Activated gamma-delta T cell treated with anti-CD3 and anti-CD28 coated beads, Interleukin-2, amount 50 U/mL, for 16 hours (primary cell): ENCODE results near the gene RPS6KC1.
"Not testable (repeated sequence)": the region's sequence is repeated elsewhere in the genome, so short reads cannot be mapped to it uniquely, and the experiment has no call there.

Experiments
- DNase-seq: peaks from one replicate; pipeline ENCODE4 v3.0.0-alpha.2; 2020; ENCODE audit warnings: low read depth

The RPS6KC1 gene

DNA sequence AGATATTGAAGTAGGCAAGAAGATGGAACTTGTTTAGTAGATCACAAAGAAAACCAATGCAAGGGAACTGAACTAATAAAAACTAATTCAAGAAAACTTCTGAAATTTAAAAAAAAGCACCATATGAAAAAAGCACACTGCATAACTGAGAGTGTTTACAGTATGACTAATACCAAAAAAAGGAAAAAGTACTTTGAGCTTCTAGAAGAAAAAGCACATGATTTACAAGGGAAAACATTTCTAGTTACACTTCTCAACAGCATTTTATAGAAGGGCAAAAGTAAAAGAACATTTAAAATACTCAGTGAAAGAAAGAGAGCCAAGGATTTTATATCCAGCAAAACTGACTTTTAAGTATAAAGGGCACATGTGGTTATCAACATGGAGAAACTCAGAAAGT is 233.6 kb downstream of the RPS6KC1 start:
- DNase-seq: no peak

GRCh38 chr1:213286235-213286634 is 235.2 kb downstream of the RPS6KC1 start:
- DNase-seq: no peak

DNA sequence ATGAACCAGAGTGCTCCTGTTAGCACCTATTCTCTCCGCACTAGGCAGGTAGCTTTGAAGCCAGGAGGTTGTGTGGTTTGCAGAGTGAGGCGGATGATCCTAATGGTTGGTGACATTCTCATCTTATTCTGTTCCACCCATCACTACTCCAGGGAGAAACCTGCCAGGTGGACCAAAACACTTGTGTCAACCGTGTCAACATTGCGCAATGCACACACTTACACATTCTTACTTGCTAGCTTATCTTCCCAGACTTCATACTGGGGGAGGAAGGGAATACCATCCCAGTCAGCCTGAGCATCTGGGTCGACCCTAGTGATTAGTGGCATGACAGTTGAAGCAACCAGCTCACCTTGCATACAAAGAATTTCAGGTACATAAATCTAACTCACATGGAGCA is 236.9 kb downstream of the RPS6KC1 start:
- DNase-seq: no peak

GRCh38 chr1:213291526-213291925 is 240.5 kb downstream of the RPS6KC1 start:
- DNase-seq: no peak

DNA sequence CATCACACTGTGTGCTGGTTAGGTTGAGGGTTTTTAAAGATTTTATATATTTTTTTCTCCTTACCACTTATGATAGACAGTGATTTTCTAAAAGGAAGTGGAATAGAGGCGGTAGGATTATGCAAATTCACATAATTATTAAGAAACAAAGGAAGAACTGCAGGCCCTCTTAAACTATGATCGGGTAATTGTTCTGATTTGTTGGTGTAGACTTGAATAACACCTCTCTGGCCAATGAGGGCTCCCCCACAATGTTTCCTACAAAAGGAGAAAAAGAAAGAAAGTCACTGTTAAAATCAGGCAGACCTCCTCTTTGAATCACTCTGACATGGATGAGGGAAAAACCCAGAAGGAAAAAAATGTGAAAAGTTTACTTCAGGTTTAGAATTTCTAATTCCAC is 241.6 kb downstream of the RPS6KC1 start:
- DNase-seq: no peak

DNA sequence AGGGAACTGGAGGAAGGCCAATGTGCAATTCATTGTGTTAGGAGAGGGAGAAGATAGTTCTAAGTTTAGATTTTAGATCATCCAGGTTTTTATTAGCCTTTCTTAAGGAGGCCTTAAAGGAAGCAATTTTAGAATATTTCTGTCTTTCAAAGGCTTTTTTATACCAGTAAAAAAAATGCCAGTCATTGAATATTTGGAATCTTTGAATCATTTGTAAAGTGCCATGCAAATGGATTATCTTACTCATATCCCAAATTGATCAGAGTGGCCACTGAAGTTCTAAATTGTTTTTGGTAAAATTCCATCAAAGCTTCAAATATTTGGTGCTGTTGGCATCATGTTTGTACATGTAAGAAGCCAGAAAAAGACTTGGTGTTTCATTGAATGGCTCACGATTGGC is 244.8 kb downstream of the RPS6KC1 start:
- no peak for DNase-seq

DNA sequence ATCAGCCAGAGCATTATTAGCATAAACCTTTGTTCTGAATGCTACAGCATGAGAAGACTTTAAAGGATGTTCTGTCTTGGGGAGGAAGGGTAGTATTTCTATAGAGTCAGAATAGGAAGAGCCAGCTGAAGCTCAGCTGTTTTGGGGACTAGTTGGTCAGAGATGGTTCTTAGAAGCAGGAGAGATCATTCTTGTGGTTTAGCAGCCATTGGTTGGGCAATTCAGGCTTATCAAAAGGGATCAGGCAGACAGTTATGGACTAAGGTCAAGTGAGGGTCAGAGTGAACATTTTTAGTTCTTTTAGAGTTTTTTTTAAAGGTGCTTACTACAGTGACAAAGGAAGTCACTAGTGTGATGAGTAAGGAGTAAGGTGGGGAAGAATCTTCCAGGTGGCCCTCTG is 245.5 kb downstream of the RPS6KC1 start:
- DNase-seq: no peak

DNA sequence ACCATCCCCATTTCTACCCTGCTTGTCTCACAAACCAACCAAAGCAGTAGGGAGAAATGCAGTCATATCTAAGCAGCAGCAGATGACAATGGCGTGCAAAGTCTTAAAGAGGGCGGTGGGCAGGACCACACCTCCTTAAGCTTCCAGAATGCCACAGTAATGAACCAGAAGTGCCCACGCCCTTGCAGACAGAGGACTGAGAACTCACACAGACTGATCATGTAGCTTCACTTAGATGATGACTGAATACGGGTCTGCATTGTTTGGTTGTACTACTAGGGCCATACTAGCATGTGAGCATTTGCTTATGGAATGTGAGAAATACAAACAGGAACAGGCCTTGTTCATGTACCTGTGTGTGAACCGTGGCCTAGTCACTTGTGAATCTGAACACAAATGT is 246.0 kb downstream of the RPS6KC1 start:
- no peak for DNase-seq

- no peak for DNase-seq
Observed at GRCh38 chr1:213300433-213300832, 249.4 kb downstream of the RPS6KC1 start.

DNA sequence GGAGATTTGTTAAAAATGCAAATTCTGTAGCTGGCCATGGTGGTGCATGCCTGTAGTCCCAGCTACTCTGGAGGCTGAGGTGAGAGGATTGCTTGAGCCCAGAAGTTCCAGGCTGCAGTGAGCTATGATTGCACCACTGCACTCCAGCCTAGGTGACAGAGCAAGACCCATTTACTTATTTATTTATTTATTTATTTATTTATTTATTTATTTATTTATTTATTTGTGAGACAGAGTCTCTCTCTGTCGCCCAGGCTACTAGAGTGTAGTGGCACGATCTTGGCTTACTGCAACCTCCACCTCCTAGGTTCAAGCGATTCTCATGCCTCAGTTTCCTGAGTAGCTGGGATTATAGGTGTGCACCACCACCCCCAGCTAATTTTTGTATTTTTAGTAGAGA is 250.5 kb downstream of the RPS6KC1 start:
- not testable (repeated sequence) for DNase-seq

DNA sequence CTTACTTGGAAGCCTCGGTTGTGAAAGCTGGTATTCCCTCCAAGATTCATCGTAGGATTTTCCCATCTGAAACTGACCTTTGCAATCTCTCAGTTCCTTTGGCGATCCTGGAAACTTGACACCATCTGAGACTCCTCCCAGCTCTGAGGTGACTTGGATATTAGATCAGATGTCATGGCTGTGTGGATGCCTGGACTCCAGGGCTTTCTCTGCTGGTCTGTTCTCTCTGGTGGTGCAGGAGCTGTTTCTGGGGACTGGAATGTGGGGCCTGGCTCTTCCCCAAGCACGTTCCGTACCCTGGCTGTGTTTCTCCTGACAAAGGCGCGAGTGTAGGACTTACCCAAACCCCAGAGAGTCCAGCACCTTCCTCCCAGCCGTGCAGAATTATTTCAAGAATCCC is 252.2 kb downstream of the RPS6KC1 start:
- DNase-seq: no peak

GRCh38 chr1:213315571-213315970 is 264.5 kb downstream of the RPS6KC1 start:
- no peak for DNase-seq

GRCh38 chr1:213318458-213318857 is 267.4 kb downstream of the RPS6KC1 start:
- DNase-seq: not testable (repeated sequence)

DNA sequence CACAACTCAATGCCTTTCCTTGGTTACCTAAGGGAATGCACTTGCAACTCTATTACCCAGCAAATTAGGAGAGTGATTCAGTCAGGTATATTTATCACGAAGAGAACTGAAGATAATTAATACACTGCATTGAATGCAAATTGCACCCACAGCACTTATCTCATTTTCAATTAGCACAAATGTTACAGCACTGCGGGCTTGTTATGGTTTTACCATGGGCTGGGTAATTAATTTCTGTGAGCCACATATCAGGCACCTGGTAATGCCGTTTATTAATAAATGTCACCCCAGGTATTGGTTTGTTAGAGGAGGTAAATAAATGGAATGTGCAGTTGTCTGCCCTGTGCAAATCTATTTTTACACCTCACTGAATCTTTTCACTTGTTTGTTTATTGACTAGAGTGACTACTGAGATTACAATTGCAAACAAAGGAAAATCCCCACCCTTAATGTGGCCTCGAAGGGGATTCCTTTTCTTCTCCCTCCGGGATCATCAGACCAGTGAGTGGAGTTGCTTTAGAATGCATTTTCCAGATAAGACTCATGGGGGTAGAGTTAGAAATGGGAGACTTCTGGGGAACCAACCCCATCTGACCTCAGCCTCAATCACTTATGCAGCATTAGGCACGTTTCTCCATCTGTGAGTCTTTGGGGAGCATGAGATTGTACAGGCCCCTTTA is 269.3 kb downstream of the RPS6KC1 start:
- no peak for DNase-seq
